PFSK-1 (cell line): Measurements from ENCODE around the gene USP7.

Experiments used
- FOXP2 ChIP-seq: optimal IDR thresholded peaks from 2 replicates; pipeline ENCODE3; 2011; ENCODE audit warnings: borderline replicate concordance, control low read depth, inconsistent platforms; ENCODE audit not compliant: insufficient read depth; ENCODE audit errors: extremely low read length, extremely low read depth
- POLR2AphosphoS5 ChIP-seq: IDR thresholded peaks from 2 replicates; pipeline ENCODE4 v1.6.1; 2012; ENCODE audit warnings: low read depth, mild to moderate bottlenecking, control low read depth, low read length, moderate library complexity
- SIN3A ChIP-seq: IDR thresholded peaks from 2 replicates; pipeline ENCODE4 v1.6.1; 2012; ENCODE audit warnings: mild to moderate bottlenecking, low read length, moderate library complexity, borderline replicate concordance; ENCODE audit not compliant: insufficient read depth
- TAF1 ChIP-seq: IDR thresholded peaks from 2 replicates; pipeline ENCODE4 v1.6.1; 2012; ENCODE audit warnings: low read length, control low read depth, borderline replicate concordance; ENCODE audit not compliant: insufficient read depth
- TF ChIP-seq, protein P1 (sequence below), 2 experiments: IDR thresholded peaks; 2 replicates each; pipeline versions ENCODE4 v1.6.1 to v1.8.0; 2011 to 2012; ENCODE audit warnings: low read depth in 2 of 2, low read length in 2 of 2, control low read depth in 1 of 2, inconsistent platforms in 1 of 2, mild to moderate bottlenecking in 1 of 2, moderate library complexity in 1 of 2; ENCODE audit not compliant: insufficient read depth in 1 of 2

The USP7 gene

GRCh38 chr16:8928467-8928957 is 35.2 kb downstream of the USP7 start:
- TF ChIP-seq, protein P1, sequence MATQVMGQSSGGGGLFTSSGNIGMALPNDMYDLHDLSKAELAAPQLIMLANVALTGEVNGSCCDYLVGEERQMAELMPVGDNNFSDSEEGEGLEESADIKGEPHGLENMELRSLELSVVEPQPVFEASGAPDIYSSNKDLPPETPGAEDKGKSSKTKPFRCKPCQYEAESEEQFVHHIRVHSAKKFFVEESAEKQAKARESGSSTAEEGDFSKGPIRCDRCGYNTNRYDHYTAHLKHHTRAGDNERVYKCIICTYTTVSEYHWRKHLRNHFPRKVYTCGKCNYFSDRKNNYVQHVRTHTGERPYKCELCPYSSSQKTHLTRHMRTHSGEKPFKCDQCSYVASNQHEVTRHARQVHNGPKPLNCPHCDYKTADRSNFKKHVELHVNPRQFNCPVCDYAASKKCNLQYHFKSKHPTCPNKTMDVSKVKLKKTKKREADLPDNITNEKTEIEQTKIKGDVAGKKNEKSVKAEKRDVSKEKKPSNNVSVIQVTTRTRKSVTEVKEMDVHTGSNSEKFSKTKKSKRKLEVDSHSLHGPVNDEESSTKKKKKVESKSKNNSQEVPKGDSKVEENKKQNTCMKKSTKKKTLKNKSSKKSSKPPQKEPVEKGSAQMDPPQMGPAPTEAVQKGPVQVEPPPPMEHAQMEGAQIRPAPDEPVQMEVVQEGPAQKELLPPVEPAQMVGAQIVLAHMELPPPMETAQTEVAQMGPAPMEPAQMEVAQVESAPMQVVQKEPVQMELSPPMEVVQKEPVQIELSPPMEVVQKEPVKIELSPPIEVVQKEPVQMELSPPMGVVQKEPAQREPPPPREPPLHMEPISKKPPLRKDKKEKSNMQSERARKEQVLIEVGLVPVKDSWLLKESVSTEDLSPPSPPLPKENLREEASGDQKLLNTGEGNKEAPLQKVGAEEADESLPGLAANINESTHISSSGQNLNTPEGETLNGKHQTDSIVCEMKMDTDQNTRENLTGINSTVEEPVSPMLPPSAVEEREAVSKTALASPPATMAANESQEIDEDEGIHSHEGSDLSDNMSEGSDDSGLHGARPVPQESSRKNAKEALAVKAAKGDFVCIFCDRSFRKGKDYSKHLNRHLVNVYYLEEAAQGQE (IDR thresholded peaks at IDR 0.05; ENCODE audit: insufficient read depth in 1 of 2, low read depth in 2 of 2, low read length in 2 of 2), result no peak
- no peak for TF ChIP-seq POLR2AphosphoS5
- no peak for TF ChIP-seq SIN3A
- no peak for TF ChIP-seq TAF1
- no peak for TF ChIP-seq FOXP2

DNA sequence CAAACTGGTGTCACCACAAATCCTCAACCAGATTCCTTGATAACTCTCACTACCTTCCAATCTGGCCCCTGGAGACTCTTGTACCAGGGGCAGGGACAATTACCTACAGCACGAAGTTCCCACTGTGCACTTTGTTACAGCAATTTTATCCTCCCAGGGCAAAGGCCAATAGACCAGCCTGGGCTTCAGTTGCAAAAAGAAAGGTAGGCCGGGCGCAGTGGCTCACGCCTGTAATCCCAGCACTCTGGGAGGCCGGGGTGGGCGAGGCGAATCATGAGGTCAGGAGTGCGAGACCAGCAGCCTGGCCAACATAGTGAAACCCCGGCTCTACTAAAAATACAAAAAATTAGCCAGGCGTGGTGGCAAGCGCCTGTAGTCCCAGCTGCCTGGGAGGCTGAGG is 36.9 kb downstream of the USP7 start:
- TF ChIP-seq POLR2AphosphoS5 (no peak), FOXP2 (no peak), SIN3A (no peak), TAF1 (no peak)
- TF ChIP-seq, protein P1 (IDR thresholded peaks at IDR 0.05; ENCODE audit: insufficient read depth in 1 of 2, low read depth in 2 of 2, low read length in 2 of 2), result no peak

- no peak for TF ChIP-seq POLR2AphosphoS5
- TF ChIP-seq TAF1, result no peak
- TF ChIP-seq FOXP2, result no peak
- TF ChIP-seq SIN3A, result no peak
- TF ChIP-seq, protein P1 (IDR thresholded peaks at IDR 0.05; ENCODE audit: insufficient read depth in 1 of 2, low read depth in 2 of 2, low read length in 2 of 2), result no peak
These were observed 38.3 kb downstream of the USP7 start for GRCh38 chr16:8925455-8925854.

DNA sequence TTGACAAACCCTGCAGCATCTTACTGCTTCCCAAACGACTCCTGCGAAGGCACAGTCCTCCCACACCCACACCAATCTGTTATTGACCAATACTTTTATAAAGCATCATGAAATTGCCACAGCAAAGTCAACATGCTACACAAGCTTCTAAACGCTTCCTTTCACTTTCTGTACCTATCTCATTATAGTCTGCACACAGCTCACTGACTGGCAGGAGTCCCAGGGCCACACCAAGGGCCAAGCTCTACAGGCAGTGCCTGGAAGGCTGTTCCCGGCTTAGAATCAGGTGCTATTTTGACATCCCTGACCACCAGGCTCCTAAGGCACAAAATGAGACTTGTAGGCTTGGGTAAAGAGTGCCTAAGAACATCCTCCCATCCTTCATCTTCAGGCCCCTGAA is 39.5 kb downstream of the USP7 start:
- TF ChIP-seq SIN3A, result no peak

DNA sequence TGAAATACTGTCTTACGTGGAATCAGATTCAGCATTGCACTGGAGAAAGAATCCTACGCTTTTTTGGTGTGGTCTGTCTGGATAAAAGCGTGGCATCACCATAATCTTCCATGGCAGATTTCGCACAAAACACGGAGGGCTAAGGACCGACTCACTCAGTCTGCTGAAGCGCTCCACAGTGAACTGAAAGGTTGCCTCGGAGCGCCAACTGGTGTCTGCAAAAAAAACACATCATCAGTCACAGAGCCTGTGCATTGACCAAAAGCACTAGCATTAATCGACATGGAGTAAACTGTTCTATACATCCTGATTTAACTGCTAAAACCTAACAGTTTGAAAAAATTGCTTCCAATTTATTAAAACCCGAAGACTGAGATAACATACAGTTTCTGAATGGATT is 40.5 kb downstream of the USP7 start:
- TF ChIP-seq SIN3A, result no peak

- TF ChIP-seq, protein P1 (IDR thresholded peaks at IDR 0.05; ENCODE audit: insufficient read depth in 1 of 2, low read depth in 2 of 2, low read length in 2 of 2), result no peak
- TF ChIP-seq TAF1 (no peak), FOXP2 (no peak), POLR2AphosphoS5 (no peak), SIN3A (no peak)
These were observed 42.2 kb downstream of the USP7 start for GRCh38 chr16:8921347-8921984.
